ENCODE measurements around the gene SPDYE1. TPM values are rescaled to one million over a fixed set of nuclear protein-coding genes. Genes with fewer than 3 reads are reported as not detected.

Gene SPDYE1
- total RNA-seq, 6 donors from 2014 or later = not detected

DNA sequence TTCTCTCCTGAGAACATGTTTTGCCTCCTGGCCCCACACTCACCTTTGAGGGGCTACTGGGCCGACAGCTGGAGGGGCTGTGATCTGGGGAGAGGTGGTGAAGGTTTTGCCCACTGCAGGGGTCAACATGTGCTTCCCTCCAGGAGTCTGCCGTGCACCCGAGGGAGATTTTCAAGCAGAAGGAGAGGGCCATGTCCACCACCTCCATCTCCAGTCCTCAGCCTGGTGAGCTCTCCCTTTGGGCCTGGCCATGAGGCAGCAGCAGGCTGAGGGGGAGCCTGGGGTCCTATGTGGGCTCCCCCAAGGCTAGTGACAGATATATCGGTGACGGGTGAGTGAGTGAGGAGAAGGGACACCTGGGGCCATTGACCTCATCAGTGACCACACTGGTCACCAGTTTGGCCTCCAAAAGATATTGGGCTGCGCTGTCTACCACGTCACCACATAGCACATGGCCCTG is 61.1 kb downstream of the SPDYE1 start:
- TF ChIP-seq POLR2AphosphoS5 (IDR thresholded peaks at IDR 0.05) (no peak), EP300 (IDR thresholded peaks at IDR 0.05) (no peak), POLR2A (IDR thresholded peaks at IDR 0.05) (no peak)
- TF ChIP-seq, protein P1, sequence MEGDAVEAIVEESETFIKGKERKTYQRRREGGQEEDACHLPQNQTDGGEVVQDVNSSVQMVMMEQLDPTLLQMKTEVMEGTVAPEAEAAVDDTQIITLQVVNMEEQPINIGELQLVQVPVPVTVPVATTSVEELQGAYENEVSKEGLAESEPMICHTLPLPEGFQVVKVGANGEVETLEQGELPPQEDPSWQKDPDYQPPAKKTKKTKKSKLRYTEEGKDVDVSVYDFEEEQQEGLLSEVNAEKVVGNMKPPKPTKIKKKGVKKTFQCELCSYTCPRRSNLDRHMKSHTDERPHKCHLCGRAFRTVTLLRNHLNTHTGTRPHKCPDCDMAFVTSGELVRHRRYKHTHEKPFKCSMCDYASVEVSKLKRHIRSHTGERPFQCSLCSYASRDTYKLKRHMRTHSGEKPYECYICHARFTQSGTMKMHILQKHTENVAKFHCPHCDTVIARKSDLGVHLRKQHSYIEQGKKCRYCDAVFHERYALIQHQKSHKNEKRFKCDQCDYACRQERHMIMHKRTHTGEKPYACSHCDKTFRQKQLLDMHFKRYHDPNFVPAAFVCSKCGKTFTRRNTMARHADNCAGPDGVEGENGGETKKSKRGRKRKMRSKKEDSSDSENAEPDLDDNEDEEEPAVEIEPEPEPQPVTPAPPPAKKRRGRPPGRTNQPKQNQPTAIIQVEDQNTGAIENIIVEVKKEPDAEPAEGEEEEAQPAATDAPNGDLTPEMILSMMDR (IDR thresholded peaks at IDR 0.05) = no peak
- Histone ChIP-seq H3K27ac (no peak overlapping the region), H3K27me3 (no peaks in the 10 kb centered on the region), H3K9me3 (no peaks in the 10 kb centered on the region), H3K36me3 (peaks cover 44 to 90% (median 75%) of the 10 kb centered on the region in 4 donors), H3K4me1 (peaks cover 0 to 2% (median under 1%) of the 10 kb centered on the region in 4 donors), H3K4me3 (no peak overlapping the region)
- DNase-seq (peak in 1 of 2 donors; percentile 16), ATAC-seq (ENCODE audit: low FRiP score in 2 of 2) (no peak)
- WGBS, 2 donors = 93 to 95% methylated on average over 6 to 7 of the region's 7 CpGs

DNA sequence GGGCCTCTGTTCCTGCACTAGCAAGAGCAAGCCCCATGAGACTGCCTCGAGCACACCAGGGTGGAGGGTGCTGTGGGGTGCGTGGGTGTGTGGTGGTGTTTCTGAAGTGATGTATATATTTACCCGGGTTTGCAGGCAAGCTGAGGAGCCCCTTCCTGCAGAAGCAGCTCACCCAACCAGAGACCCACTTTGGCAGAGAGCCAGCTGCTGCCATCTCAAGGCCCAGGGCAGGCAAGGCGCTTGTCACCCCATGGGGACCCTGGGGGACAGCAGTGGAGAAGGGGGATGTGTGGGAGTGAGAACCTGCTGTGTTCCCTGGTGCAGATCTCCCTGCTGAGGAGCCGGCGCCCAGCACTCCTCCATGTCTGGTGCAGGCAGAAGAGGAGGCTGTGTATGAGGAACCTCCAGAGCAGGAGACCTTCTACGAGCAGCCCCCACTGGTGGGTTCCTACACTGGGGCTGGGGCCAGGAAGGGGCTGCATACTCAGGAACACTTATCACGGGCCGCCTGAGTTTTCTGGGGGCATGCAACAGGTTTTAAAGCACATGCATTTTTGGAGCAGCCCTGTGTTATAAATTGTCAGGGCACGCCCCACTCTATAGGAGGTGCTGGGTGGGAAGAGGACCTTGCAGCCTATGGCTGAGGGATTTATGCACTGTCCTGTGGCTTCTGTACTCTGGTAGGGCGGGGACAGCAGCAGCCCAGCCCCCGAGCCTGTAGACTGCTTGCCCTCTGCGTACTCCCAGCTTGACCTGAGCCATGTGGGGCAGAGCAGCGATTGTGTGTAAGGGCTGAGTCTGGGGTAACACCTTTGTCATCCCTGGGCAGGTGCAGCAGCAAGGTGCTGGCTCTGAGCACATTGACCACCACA is 61.8 kb downstream of the SPDYE1 start:
- ATAC-seq (ENCODE audit: low FRiP score in 2 of 2) = no peak
- 89 to 94% methylated on average over 4 to 14 of the region's 14 CpGs for WGBS, 2 donors
- Histone ChIP-seq H3K27me3 (no peaks in the 10 kb centered on the region), H3K4me3 (no peak overlapping the region), H3K36me3 (peaks cover 44 to 83% (median 69%) of the 10 kb centered on the region in 4 donors), H3K27ac (no peak overlapping the region), H3K4me1 (peaks cover 0 to 8% (median 5%) of the 10 kb centered on the region in 4 donors), H3K9me3 (no peaks in the 10 kb centered on the region)
- DNase-seq = peak in 1 of 2 donors; percentile 18
- TF ChIP-seq POLR2A (IDR thresholded peaks at IDR 0.05) (no peak), EP300 (IDR thresholded peaks at IDR 0.05) (no peak), POLR2AphosphoS5 (IDR thresholded peaks at IDR 0.05) (no peak)
- TF ChIP-seq, protein P1 (IDR thresholded peaks at IDR 0.05) = no peak

Other genes with a start within 250 kb of the SPDYE1 start
- 100 to 1,000 TPM in 5 of 6 donors, 10 to 100 TPM in 1; 77.5 to 112 (median 105) TPM for gene BLVRA, start 239.2 kb upstream of the SPDYE1 start, total RNA-seq
- gene MRPS24, start 128.4 kb upstream of the SPDYE1 start, total RNA-seq = 10 to 100 TPM; 28.7 to 80.0 (median 53.6) TPM
- 10 to 100 TPM; 24.1 to 31.4 (median 29.4) TPM for gene URGCP, start 91.3 kb upstream of the SPDYE1 start, total RNA-seq
- 10 to 100 TPM in 5 of 6 donors, 1 to 10 TPM in 1; 4.9 to 24.9 (median 17.4) TPM for gene UBE2D4, start 71.5 kb upstream of the SPDYE1 start, total RNA-seq
- gene DBNL, start 46.8 kb downstream of the SPDYE1 start, total RNA-seq = 100 to 1,000 TPM in 5 of 6 donors, 10 to 100 TPM in 1; 81.8 to 169 (median 130) TPM
- under 1 TPM in 4 of 6 donors, not detected in 2; 0.26 to 0.91 (median 0.75) TPM for gene PGAM2, start 67.7 kb downstream of the SPDYE1 start, total RNA-seq
- gene POLM, start 84.6 kb downstream of the SPDYE1 start, total RNA-seq = 100 to 1,000 TPM in 1 of 6 donors, 10 to 100 TPM in 5; 17.3 to 178 (median 37.1) TPM
- gene AEBP1, start 106.4 kb downstream of the SPDYE1 start, total RNA-seq = 100 to 1,000 TPM in 2 of 6 donors, 10 to 100 TPM in 4; 34.1 to 241 (median 92.7) TPM
- 10 to 100 TPM; 27.2 to 70.1 (median 52.5) TPM for gene POLD2, start 125.7 kb downstream of the SPDYE1 start, total RNA-seq
- not detected for gene MYL7, start 143.4 kb downstream of the SPDYE1 start, total RNA-seq
- under 1 TPM in 4 of 6 donors, not detected in 2; 0.17 to 0.49 (median 0.30) TPM for gene GCK, start 191.5 kb downstream of the SPDYE1 start, total RNA-seq
- 10 to 100 TPM; 29.3 to 70.2 (median 53.1) TPM for gene YKT6, start 203.1 kb downstream of the SPDYE1 start, total RNA-seq

Data from upper lobe of left lung (tissue), 6 donors.